HepG2 (cell line): ENCODE measurements around the gene TIMM13. TPM values are rescaled to one million over a fixed set of nuclear protein-coding genes. Genes with fewer than 3 reads are reported as not detected.
A peak's percentile ranks its signal among the peaks of the same experiment; 100 is the strongest.

Experiments used
- ATAC-seq: fragments of 200-7000 bp; cut with Tn5 transposase; 3 replicates; pipeline ENCODE4 v1.9.1; 2020; ENCODE audit warnings: mild to moderate bottlenecking, moderate library complexity
- BruUV-seq: library from RNA; stranded (reverse); fragments of 400-500 nt; replicated peaks from 2 replicates; lab custom pipeline; 2021; lab: Mats Ljungman, UMichigan
- CTCF ChIA-PET: fragments of 300-600 bp; formaldehyde crosslinking; extraction: SDS; loops from one replicate; lab custom pipeline; 2021; ENCODE audit warnings: low total read pairs, inconsistent platforms, low intra/inter-chr PET ratio; lab: Yijun Ruan, JAX
- POLR2A ChIA-PET: fragments of 350-600 bp; sonication (Branson Sonifier 250); formaldehyde crosslinking; loops from one replicate; lab custom pipeline; 2020; ENCODE audit warnings: antibody characterized with exemption, inconsistent platforms; lab: Yijun Ruan, JAX
- DNase-seq: peaks from one replicate; pipeline ENCODE4 v3.0.0-alpha.2; 2015; ENCODE audit warnings: low spot score
- FAIRE-seq: peaks from 3 replicates; lab custom pipeline; 2011; peaks lifted over from hg19 to GRCh38; lab: Jason Lieb, UNC
- H2AFZ ChIP-seq: one replicate; pipeline ENCODE4 v1.6.1; 2011; ENCODE audit warnings: low read length, inconsistent platforms
- H3K27ac ChIP-seq: fragments of 300-600 bp; 3 replicates; pipeline ENCODE4 v1.8.0; 2011; ENCODE audit warnings: mixed run types, mild to moderate bottlenecking, mixed read lengths, low read length, inconsistent platforms; ENCODE audit not compliant: insufficient read depth; ENCODE audit errors: extremely low read length
- H3K27me3 ChIP-seq, 2 experiments: fragments of 200-600 bp in 1 of 2; 2 replicates in 1 of 2; 3 replicates in 1 of 2; pipeline versions ENCODE4 v1.6.0 to v1.8.0; 2011; ENCODE audit warnings: low read length in 2 of 2, mild to moderate bottlenecking in 2 of 2, moderate library complexity in 2 of 2, inconsistent platforms in 1 of 2; ENCODE audit not compliant: insufficient read depth in 2 of 2, control insufficient read depth in 1 of 2
- H3K36me3 ChIP-seq, 2 experiments: fragments of 200-600 bp in 1 of 2; replicated peaks in 1 of 2; 2 replicates in 1 of 2; 3 replicates in 1 of 2; pipeline versions ENCODE4 v1.5.1 to v1.8.0; 2011; ENCODE audit warnings: low read length in 2 of 2, inconsistent platforms in 1 of 2; ENCODE audit not compliant: insufficient read depth in 2 of 2, control insufficient read depth in 1 of 2
- H3K4me1 ChIP-seq: 2 replicates; pipeline ENCODE4 v1.5.1; 2012; ENCODE audit warnings: low read length, inconsistent platforms; ENCODE audit not compliant: insufficient read depth
- H3K4me2 ChIP-seq: 2 replicates; pipeline ENCODE4 v1.6.0; 2011; ENCODE audit warnings: low read depth, low read length, inconsistent platforms
- H3K4me3 ChIP-seq, 3 experiments: fragments of 200-600 bp in 1 of 3; sonication (generic), shearing (Covaris generic) in 1 of 3; replicated peaks in 1 of 3; 2 replicates each; pipeline ENCODE4 v1.5.1; 2011 to 2016; ENCODE audit warnings: low read length in 3 of 3, inconsistent platforms in 2 of 3, low read depth in 2 of 3, mild to moderate bottlenecking in 2 of 3, control low read depth in 1 of 3, mixed read lengths in 1 of 3; ENCODE audit not compliant: insufficient read depth in 1 of 3
- H3K79me2 ChIP-seq: one replicate; pipeline ENCODE4 v1.6.1; 2011; ENCODE audit warnings: low read length, inconsistent platforms; ENCODE audit not compliant: insufficient read depth
- H3K9ac ChIP-seq: 2 replicates; pipeline ENCODE4 v1.6.0; 2011; ENCODE audit warnings: mild to moderate bottlenecking, low read depth, low read length, inconsistent platforms; ENCODE audit not compliant: insufficient read depth
- H3K9me3 ChIP-seq: 2 replicates; pipeline ENCODE4 v1.5.1; 2012; ENCODE audit warnings: mild to moderate bottlenecking, low read length
- H4K20me1 ChIP-seq: 2 replicates; pipeline ENCODE4 v1.6.0; 2011; ENCODE audit warnings: inconsistent platforms, mild to moderate bottlenecking, low read length, moderate library complexity; ENCODE audit not compliant: insufficient read depth
- AGO1 ChIP-seq: fragments of 200-400 bp; formaldehyde crosslinking; IDR thresholded peaks from 2 replicates; pipeline ENCODE4 v1.6.1; 2017; ENCODE audit warnings: mild to moderate bottlenecking, low read depth, low read length, moderate library complexity; ENCODE audit not compliant: poor library complexity, severe bottlenecking
- AHR ChIP-seq: IDR thresholded peaks from 2 replicates; pipeline ENCODE4 v1.6.1; 2018; ENCODE audit warnings: missing genetic modification reagents, missing compliant biosample characterization
- BRCA1 ChIP-seq: sonication (generic); formaldehyde crosslinking; IDR thresholded peaks from 2 replicates; pipeline ENCODE4 v1.4.0; 2020; ENCODE audit warnings: missing genetic modification reagents
- CC2D1A ChIP-seq: sonication (generic); formaldehyde crosslinking; IDR thresholded peaks from 2 replicates; pipeline ENCODE4 v1.8.1; 2023; ENCODE audit warnings: mild to moderate bottlenecking, missing genetic modification reagents
- NFKB2 ChIP-seq: sonication (generic); formaldehyde crosslinking; IDR thresholded peaks from 2 replicates; pipeline ENCODE4 v1.4.0; 2020; ENCODE audit warnings: missing genetic modification reagents, borderline replicate concordance
- ONECUT2 ChIP-seq: sonication (generic); formaldehyde crosslinking; IDR thresholded peaks from 2 replicates; pipeline ENCODE4 v1.4.0; 2020; ENCODE audit warnings: missing genetic modification reagents
- THAP11 ChIP-seq: IDR thresholded peaks from 2 replicates; pipeline ENCODE4 v1.6.1; 2016; ENCODE audit warnings: missing biosample characterization, missing genetic modification reagents
- ZKSCAN1 ChIP-seq: fragments of 150-350 bp; IDR thresholded peaks from 2 replicates; pipeline ENCODE4 v1.6.1; 2014; ENCODE audit warnings: low read length
- ZNF460 ChIP-seq: sonication (generic); formaldehyde crosslinking; IDR thresholded peaks from 2 replicates; pipeline ENCODE4 v1.5.1; 2020; ENCODE audit warnings: missing genetic modification reagents, mild to moderate bottlenecking, borderline replicate concordance
- ZNF556 ChIP-seq: sonication (generic); formaldehyde crosslinking; IDR thresholded peaks from 2 replicates; pipeline ENCODE4 v1.4.0; 2020; ENCODE audit warnings: mild to moderate bottlenecking, missing genetic modification reagents, borderline replicate concordance
- ZNF563 ChIP-seq: sonication (generic); formaldehyde crosslinking; IDR thresholded peaks from 2 replicates; pipeline ENCODE4 v1.8.0; 2022; ENCODE audit warnings: mild to moderate bottlenecking, moderate library complexity, missing genetic modification reagents
- ZNF709 ChIP-seq: sonication (generic); formaldehyde crosslinking; IDR thresholded peaks from 2 replicates; pipeline ENCODE4 v1.5.0; 2020; ENCODE audit warnings: mild to moderate bottlenecking, missing genetic modification reagents
- ZNF773 ChIP-seq: sonication (generic); formaldehyde crosslinking; IDR thresholded peaks from 2 replicates; pipeline ENCODE4 v1.4.0; 2020; ENCODE audit warnings: missing genetic modification reagents, borderline replicate concordance
- ZNF781 ChIP-seq: sonication (generic); formaldehyde crosslinking; IDR thresholded peaks from 2 replicates; pipeline ENCODE4 v1.5.1; 2020; ENCODE audit warnings: borderline replicate concordance, mild to moderate bottlenecking, missing genetic modification reagents; ENCODE audit errors: not compliant biosample characterization
- ZNF891 ChIP-seq: sonication (generic); formaldehyde crosslinking; IDR thresholded peaks from 2 replicates; pipeline ENCODE4 v1.5.0; 2020; ENCODE audit warnings: mild to moderate bottlenecking, missing genetic modification reagents
- WGBS: methylation state at CpG from one replicate; pipeline ENCODE4 v1.1.6; 2017; ENCODE audit warnings: low lambda C conversion rate; 5-methylcytosine and 5-hydroxymethylcytosine counted together
- in situ Hi-C: cut with HindIII; loops from 2 replicates; pipeline ENCODE4 v1.10.0; 2017; ENCODE audit warnings: low pct_unique_long_range_greater_than_20kb; ENCODE audit not compliant: extremely low pct_ligation_motif_present
- intact Hi-C: fragments of 100-400 bp; cut with micrococcal nuclease; formaldehyde crosslinking; loops from one replicate; pipeline ENCODE4 v1.10.0; 2022; ENCODE audit not compliant: unreplicated experiment
- polyA plus RNA-seq, 8 experiments: library from polyadenylated mRNA; depleted of rRNA in 3 of 8; stranded (reverse) in 7 of 8; unstranded in 1 of 8; fragments of >200 nt; fragmentation: Illumina TruSeq in 4 of 8; extraction: Trizol in 4 of 8; gene quantifications; 2 replicates each; pipeline versions ENCODE4 v1.2.1 to v1.2.3, GENCODE V29; 2011 to 2016; ENCODE audit warnings: low read depth in 4 of 8, missing spikeins in 1 of 8, mixed read lengths in 1 of 8; ENCODE audit not compliant: insufficient read depth in 1 of 8
- total RNA-seq, 5 experiments: library from RNA; depleted of rRNA; stranded (reverse); fragments of >200 nt; fragmentation: Illumina TruSeq; extraction: Trizol; gene quantifications; 2 replicates each; pipeline ENCODE4 v1.2.3, GENCODE V29; 2016; ENCODE audit warnings: low read depth in 1 of 5
- TF ChIP-seq, protein P1 (sequence below): sonication (generic); formaldehyde crosslinking; IDR thresholded peaks from 2 replicates; pipeline ENCODE4 v1.5.1; 2020; ENCODE audit warnings: missing genetic modification reagents, mild to moderate bottlenecking, borderline replicate concordance
- TF ChIP-seq, protein P2 (sequence below): sonication (generic); formaldehyde crosslinking; IDR thresholded peaks from 2 replicates; pipeline ENCODE4 v1.5.0; 2020; ENCODE audit warnings: mild to moderate bottlenecking, missing genetic modification reagents

Gene TIMM13
- total and polyA plus RNA-seq, 2 of the 13 experiments (the other 11 are each of a cell fraction or from before 2014, with no cell fraction given), result 48.4 to 108 TPM

GRCh38 chr19:2475702-2476450 is 48.5 kb upstream of the TIMM13 start, which contains the start of gene GADD45B (continued):
- TF ChIP-seq, protein P1, sequence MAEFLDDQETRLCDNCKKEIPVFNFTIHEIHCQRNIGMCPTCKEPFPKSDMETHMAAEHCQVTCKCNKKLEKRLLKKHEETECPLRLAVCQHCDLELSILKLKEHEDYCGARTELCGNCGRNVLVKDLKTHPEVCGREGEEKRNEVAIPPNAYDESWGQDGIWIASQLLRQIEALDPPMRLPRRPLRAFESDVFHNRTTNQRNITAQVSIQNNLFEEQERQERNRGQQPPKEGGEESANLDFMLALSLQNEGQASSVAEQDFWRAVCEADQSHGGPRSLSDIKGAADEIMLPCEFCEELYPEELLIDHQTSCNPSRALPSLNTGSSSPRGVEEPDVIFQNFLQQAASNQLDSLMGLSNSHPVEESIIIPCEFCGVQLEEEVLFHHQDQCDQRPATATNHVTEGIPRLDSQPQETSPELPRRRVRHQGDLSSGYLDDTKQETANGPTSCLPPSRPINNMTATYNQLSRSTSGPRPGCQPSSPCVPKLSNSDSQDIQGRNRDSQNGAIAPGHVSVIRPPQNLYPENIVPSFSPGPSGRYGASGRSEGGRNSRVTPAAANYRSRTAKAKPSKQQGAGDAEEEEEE (CRISPR knock-in tag), result no peak
- peak; percentile 44; the same call in 1 of the 2 replicates for TF ChIP-seq THAP11 (CRISPR knock-in tag)
- no peak for TF ChIP-seq BRCA1 (CRISPR knock-in tag)
- no peak for TF ChIP-seq ONECUT2
- TF ChIP-seq ZNF891 (CRISPR knock-in tag), result no peak
- TF ChIP-seq CC2D1A (CRISPR knock-in tag), result no peak

GRCh38 chr19:2475018-2475701 is 47.8 kb upstream of the TIMM13 start:
- peak overlapping the region; percentile 54 for H3K9ac ChIP-seq
- no TSS peak for BruUV-seq
- in situ Hi-C loops (loop anchor here (5.0 kb wide), 2 partner anchors 67 to 137 kb away; no protein-coding TSS in a partner anchor), intact Hi-C loops (loop anchor here (1.0 to 5.0 kb wide), 3 partner anchors 52 to 104 kb away; no protein-coding TSS in a partner anchor)
- H3K79me2 ChIP-seq, result peaks cover 14% of the 10 kb centered on the region
- no peak overlapping the region for H2AFZ ChIP-seq
- no peak for DNase-seq
- ChIA-PET CTCF (interaction anchor here (1.4 to 3.1 kb wide), 2 partner anchors 104 to 137 kb away, joined by 23 to 39 read pairs; no protein-coding TSS in a partner anchor), POLR2A (interaction anchor here (0.6 to 5.9 kb wide), 56 partner anchors 9 to 1287 kb away, joined by 3 to 199 read pairs (median 10); partner anchors contain the start of genes LMNB2, MRPL54, TIMM13 and ZNF556)
- no peak for FAIRE-seq
- peak overlapping the region; percentile 99 for H3K4me2 ChIP-seq
- peaks cover 33% of the 10 kb centered on the region for H3K4me1 ChIP-seq
- WGBS, result 0% methylated on average over 9 of the region's 45 CpGs
- H3K9me3 ChIP-seq, result no peaks in the 10 kb centered on the region
- peak overlapping the region; percentile 47 for H3K27ac ChIP-seq
- H4K20me1 ChIP-seq, result peaks cover 28% of the 10 kb centered on the region; the same call in 1 of the 2 replicates
- no peaks in the 10 kb centered on the region; a peak in 1 of 5 replicates for H3K36me3 ChIP-seq
- H3K27me3 ChIP-seq, result no peaks in the 10 kb centered on the region; a peak in 2 of 5 replicates
- H3K4me3 ChIP-seq, result peak overlapping the region; percentile 40 to 72 (median 64)
- peak; percentile 49 for ATAC-seq
- TF ChIP-seq, protein P2, sequence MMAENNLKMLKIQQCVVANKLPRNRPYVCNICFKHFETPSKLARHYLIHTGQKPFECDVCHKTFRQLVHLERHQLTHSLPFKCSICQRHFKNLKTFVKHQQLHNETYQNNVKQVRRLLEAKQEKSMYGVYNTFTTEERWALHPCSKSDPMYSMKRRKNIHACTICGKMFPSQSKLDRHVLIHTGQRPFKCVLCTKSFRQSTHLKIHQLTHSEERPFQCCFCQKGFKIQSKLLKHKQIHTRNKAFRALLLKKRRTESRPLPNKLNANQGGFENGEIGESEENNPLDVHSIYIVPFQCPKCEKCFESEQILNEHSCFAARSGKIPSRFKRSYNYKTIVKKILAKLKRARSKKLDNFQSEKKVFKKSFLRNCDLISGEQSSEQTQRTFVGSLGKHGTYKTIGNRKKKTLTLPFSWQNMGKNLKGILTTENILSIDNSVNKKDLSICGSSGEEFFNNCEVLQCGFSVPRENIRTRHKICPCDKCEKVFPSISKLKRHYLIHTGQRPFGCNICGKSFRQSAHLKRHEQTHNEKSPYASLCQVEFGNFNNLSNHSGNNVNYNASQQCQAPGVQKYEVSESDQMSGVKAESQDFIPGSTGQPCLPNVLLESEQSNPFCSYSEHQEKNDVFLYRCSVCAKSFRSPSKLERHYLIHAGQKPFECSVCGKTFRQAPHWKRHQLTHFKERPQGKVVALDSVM (CRISPR knock-in tag), result peak; percentile 21; the same call in 1 of the 2 replicates
- TF ChIP-seq ZNF709 (CRISPR knock-in tag), result no peak
- TF ChIP-seq ZNF781 (CRISPR knock-in tag), result peak; percentile 1
- no peak for TF ChIP-seq AGO1
- TF ChIP-seq NFKB2, result 0 out of 2 replicates have a peak, but pooled peaks have one; percentile 22
- no peak for TF ChIP-seq ZNF556 (CRISPR knock-in tag)
- no peak for TF ChIP-seq AHR (CRISPR knock-in tag)
- TF ChIP-seq ONECUT2, result no peak
- TF ChIP-seq ZNF460 (CRISPR knock-in tag), result no peak
- peak; percentile 19; the same call in 1 of the 2 replicates for TF ChIP-seq ZNF563 (CRISPR knock-in tag)
- no peak for TF ChIP-seq ZKSCAN1
- TF ChIP-seq ZNF773 (CRISPR knock-in tag), result peak; percentile 53; the same call in 1 of the 2 replicates
